ENCODE data around the gene FAM20C.

Gene FAM20C

GRCh38 chr7:184294-185264 lies 7.8 kb upstream of the FAM20C start:
- no peak overlapping the region for H3K4me2 ChIP-seq (ENCODE audit: low read length)
- no peaks in the 10 kb centered on the region for H3K36me3 ChIP-seq (replicated peaks; ENCODE audit: low read depth, low read length)
- no peaks in the 10 kb centered on the region for H4K20me1 ChIP-seq (ENCODE audit: insufficient read depth, low read length)
- no peaks in the 10 kb centered on the region for H3K4me1 ChIP-seq (ENCODE audit: low read length)
- no peak for TF ChIP-seq CTCF (IDR thresholded peaks at IDR 0.05; ENCODE audit: low read depth, low read length)
- TF ChIP-seq EZH2phosphoT487 (IDR thresholded peaks at IDR 0.05; ENCODE audit: low read depth) = no peak
- H3K4me3 ChIP-seq (ENCODE audit: low read length) = no peak overlapping the region
- no peak overlapping the region for H2AFZ ChIP-seq (ENCODE audit: low read depth, low read length)
- no peak overlapping the region for H3K9ac ChIP-seq (ENCODE audit: low read length)
- no peak overlapping the region for H3K27ac ChIP-seq (ENCODE audit: low read length)
- no peaks in the 10 kb centered on the region for H3K79me2 ChIP-seq (ENCODE audit: low read length)
- H3K27me3 ChIP-seq (ENCODE audit: low read depth, low read length) = no peaks in the 10 kb centered on the region
- no peaks in the 10 kb centered on the region for H3K9me3 ChIP-seq (ENCODE audit: insufficient read depth, low read length)

GRCh38 chr7:186516-187113 lies 5.8 kb upstream of the FAM20C start:
- Histone ChIP-seq H3K27ac (ENCODE audit: low read length) (no peak overlapping the region), H3K4me3 (ENCODE audit: low read length) (no peak overlapping the region), H4K20me1 (ENCODE audit: insufficient read depth, low read length) (no peaks in the 10 kb centered on the region), H3K36me3 (replicated peaks; ENCODE audit: low read depth, low read length) (no peaks in the 10 kb centered on the region), H3K4me2 (ENCODE audit: low read length) (no peak overlapping the region), H3K79me2 (ENCODE audit: low read length) (no peaks in the 10 kb centered on the region), H3K4me1 (ENCODE audit: low read length) (no peaks in the 10 kb centered on the region), H2AFZ (ENCODE audit: low read depth, low read length) (no peak overlapping the region), H3K27me3 (ENCODE audit: low read depth, low read length) (no peaks in the 10 kb centered on the region), H3K9me3 (ENCODE audit: insufficient read depth, low read length) (no peaks in the 10 kb centered on the region), H3K9ac (ENCODE audit: low read length) (no peak overlapping the region)
- TF ChIP-seq CTCF (IDR thresholded peaks at IDR 0.05; ENCODE audit: low read depth, low read length) = no peak
- TF ChIP-seq EZH2phosphoT487 (IDR thresholded peaks at IDR 0.05; ENCODE audit: low read depth) = no peak

GRCh38 chr7:187227-187927 lies 5.0 kb upstream of the FAM20C start:
- Histone ChIP-seq H3K4me2 (ENCODE audit: low read length) (no peak overlapping the region), H3K4me1 (ENCODE audit: low read length) (no peaks in the 10 kb centered on the region), H2AFZ (ENCODE audit: low read depth, low read length) (no peak overlapping the region), H3K79me2 (ENCODE audit: low read length) (no peaks in the 10 kb centered on the region), H3K9ac (ENCODE audit: low read length) (no peak overlapping the region), H3K27ac (ENCODE audit: low read length) (no peak overlapping the region), H4K20me1 (ENCODE audit: insufficient read depth, low read length) (no peaks in the 10 kb centered on the region), H3K27me3 (ENCODE audit: low read depth, low read length) (no peaks in the 10 kb centered on the region), H3K9me3 (ENCODE audit: insufficient read depth, low read length) (no peaks in the 10 kb centered on the region), H3K36me3 (replicated peaks; ENCODE audit: low read depth, low read length) (no peaks in the 10 kb centered on the region), H3K4me3 (ENCODE audit: low read length) (no peak overlapping the region)
- TF ChIP-seq CTCF (IDR thresholded peaks at IDR 0.05; ENCODE audit: low read depth, low read length) (no peak), EZH2phosphoT487 (IDR thresholded peaks at IDR 0.05; ENCODE audit: low read depth) (no peak)

GRCh38 chr7:188174-188573 lies 4.2 kb upstream of the FAM20C start:
- H4K20me1 ChIP-seq (ENCODE audit: insufficient read depth, low read length) = no peaks in the 10 kb centered on the region
- H3K9me3 ChIP-seq (ENCODE audit: insufficient read depth, low read length) = no peaks in the 10 kb centered on the region
- TF ChIP-seq EZH2phosphoT487 (IDR thresholded peaks at IDR 0.05; ENCODE audit: low read depth) (no peak), CTCF (IDR thresholded peaks at IDR 0.05; ENCODE audit: low read depth, low read length) (no peak)
- H3K4me2 ChIP-seq (ENCODE audit: low read length) = no peak overlapping the region
- H3K27ac ChIP-seq (ENCODE audit: low read length) = no peak overlapping the region
- no peaks in the 10 kb centered on the region for H3K4me1 ChIP-seq (ENCODE audit: low read length)
- no peak overlapping the region for H2AFZ ChIP-seq (ENCODE audit: low read depth, low read length)
- no peaks in the 10 kb centered on the region for H3K79me2 ChIP-seq (ENCODE audit: low read length)
- H3K27me3 ChIP-seq (ENCODE audit: low read depth, low read length) = no peaks in the 10 kb centered on the region
- no peaks in the 10 kb centered on the region for H3K36me3 ChIP-seq (replicated peaks; ENCODE audit: low read depth, low read length)
- no peak overlapping the region for H3K9ac ChIP-seq (ENCODE audit: low read length)
- H3K4me3 ChIP-seq (ENCODE audit: low read length) = no peak overlapping the region
